Measurements from ENCODE around the gene TFE3. TPM values are rescaled to one million over a fixed set of nuclear protein-coding genes. Genes with fewer than 3 reads are reported as not detected.

The TFE3 gene
- total and polyA plus RNA-seq, 8 donors, result 13.0 to 42.2 (median 27.6) TPM

GRCh38 chrX:48997455-48997854 is 45.7 kb downstream of the TFE3 start:
- DNase-seq, result no peak
- Histone ChIP-seq H3K4me3 (no peak overlapping the region), H3K27ac (no peak overlapping the region), H3K9me3 (peaks cover 0 to 15% (median 5%) of the 10 kb centered on the region in 4 donors), H3K4me1 (peaks cover 0 to 17% (median 11%) of the 10 kb centered on the region in 4 donors), H3K36me3 (peaks cover 7 to 54% (median 52%) of the 10 kb centered on the region in 4 donors), H3K27me3 (no peaks in the 10 kb centered on the region)
- TF ChIP-seq POLR2AphosphoS5 (IDR thresholded peaks at IDR 0.05), result no peak
- TF ChIP-seq, protein P1, sequence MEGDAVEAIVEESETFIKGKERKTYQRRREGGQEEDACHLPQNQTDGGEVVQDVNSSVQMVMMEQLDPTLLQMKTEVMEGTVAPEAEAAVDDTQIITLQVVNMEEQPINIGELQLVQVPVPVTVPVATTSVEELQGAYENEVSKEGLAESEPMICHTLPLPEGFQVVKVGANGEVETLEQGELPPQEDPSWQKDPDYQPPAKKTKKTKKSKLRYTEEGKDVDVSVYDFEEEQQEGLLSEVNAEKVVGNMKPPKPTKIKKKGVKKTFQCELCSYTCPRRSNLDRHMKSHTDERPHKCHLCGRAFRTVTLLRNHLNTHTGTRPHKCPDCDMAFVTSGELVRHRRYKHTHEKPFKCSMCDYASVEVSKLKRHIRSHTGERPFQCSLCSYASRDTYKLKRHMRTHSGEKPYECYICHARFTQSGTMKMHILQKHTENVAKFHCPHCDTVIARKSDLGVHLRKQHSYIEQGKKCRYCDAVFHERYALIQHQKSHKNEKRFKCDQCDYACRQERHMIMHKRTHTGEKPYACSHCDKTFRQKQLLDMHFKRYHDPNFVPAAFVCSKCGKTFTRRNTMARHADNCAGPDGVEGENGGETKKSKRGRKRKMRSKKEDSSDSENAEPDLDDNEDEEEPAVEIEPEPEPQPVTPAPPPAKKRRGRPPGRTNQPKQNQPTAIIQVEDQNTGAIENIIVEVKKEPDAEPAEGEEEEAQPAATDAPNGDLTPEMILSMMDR (IDR thresholded peaks at IDR 0.05), result no peak
- 85 to 100% (median 93%) methylated on average over 3 of the region's 3 CpGs for WGBS, 5 donors
- intact Hi-C loops (cut with DNase I; ENCODE audit: low total_unique reads), result no loop called here

DNA sequence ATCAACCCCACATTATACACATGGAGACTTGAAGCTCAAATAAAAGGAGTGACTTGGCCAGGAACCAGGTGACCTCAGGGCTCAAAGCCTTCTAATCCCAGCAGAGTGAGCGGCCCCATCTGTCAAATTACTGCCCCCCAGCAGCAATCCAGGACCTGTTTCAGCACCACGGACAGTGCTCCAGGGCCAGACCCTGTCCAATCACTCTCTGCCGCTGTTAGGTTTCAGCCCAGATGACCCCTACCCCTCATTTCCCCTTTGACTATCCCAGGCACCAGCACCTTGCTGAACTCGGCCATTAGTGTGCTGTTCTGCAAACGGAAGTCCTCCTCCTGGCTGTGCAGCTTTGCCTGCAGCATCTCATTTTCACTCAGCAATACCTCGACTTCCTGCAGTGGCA is 46.2 kb downstream of the TFE3 start:
- Histone ChIP-seq H3K27ac (no peak overlapping the region), H3K4me1 (peaks cover 0 to 17% (median 11%) of the 10 kb centered on the region in 4 donors), H3K36me3 (peaks cover 7 to 59% (median 57%) of the 10 kb centered on the region in 4 donors), H3K9me3 (peaks cover 0 to 15% (median 3%) of the 10 kb centered on the region in 4 donors), H3K27me3 (no peaks in the 10 kb centered on the region), H3K4me3 (no peak overlapping the region)
- TF ChIP-seq EP300 (IDR thresholded peaks at IDR 0.05), result no peak
- no peak for DNase-seq
- intact Hi-C loops (cut with DNase I; ENCODE audit: low total_unique reads), result no loop called here
- WGBS, 5 donors, result 61 to 81% (median 74%) methylated on average over 5 to 6 of the region's 6 CpGs

GRCh38 chrX:48992341-48992740 is 50.8 kb downstream of the TFE3 start:
- intact Hi-C loops (cut with DNase I; ENCODE audit: low total_unique reads), result no loop called here

DNA sequence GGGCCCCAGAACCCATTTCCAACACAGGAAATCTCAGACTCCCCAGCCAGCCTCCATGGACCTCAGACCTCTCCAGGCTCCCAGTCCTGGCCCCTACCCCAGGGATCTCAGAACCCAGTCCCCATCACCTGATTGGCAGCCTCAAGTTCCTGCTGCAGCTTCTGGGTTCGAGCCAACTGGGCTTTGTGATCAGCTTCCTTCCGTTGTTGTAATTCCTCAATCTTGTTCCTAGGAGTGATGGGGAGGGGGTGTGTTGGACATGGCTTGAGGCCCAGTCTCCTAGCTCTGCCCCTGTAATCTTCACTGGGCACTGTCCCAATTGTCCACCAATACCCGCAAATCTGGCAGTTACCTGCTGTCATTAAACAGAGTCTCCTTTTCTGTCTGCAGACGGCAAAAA is 53.7 kb downstream of the TFE3 start:
- Histone ChIP-seq H3K36me3 (peaks cover 7 to 83% (median 76%) of the 10 kb centered on the region in 4 donors), H3K27me3 (no peaks in the 10 kb centered on the region), H3K4me1 (no peaks in the 10 kb centered on the region), H3K9me3 (no peaks in the 10 kb centered on the region), H3K27ac (no peak overlapping the region), H3K4me3 (no peak overlapping the region)
- TF ChIP-seq, protein P1 (IDR thresholded peaks at IDR 0.05), result no peak
- TF ChIP-seq EP300 (IDR thresholded peaks at IDR 0.05) (no peak), POLR2AphosphoS5 (IDR thresholded peaks at IDR 0.05) (no peak), POLR2A (IDR thresholded peaks at IDR 0.05) (no peak)
- intact Hi-C loops (cut with DNase I; ENCODE audit: low total_unique reads), result no loop called here
- DNase-seq, result no peak
- 64 to 100% (median 77%) methylated on average over 1 to 4 of the region's 4 CpGs for WGBS, 5 donors

More at GRCh38 chrX:48992341-48992740, 50.8 kb downstream of the TFE3 start:
- no peak for DNase-seq
- TF ChIP-seq POLR2AphosphoS5 (IDR thresholded peaks at IDR 0.05), result no peak
- TF ChIP-seq EP300 (IDR thresholded peaks at IDR 0.05), result no peak
- no peak for TF ChIP-seq POLR2A (IDR thresholded peaks at IDR 0.05)
- TF ChIP-seq, protein P1 (IDR thresholded peaks at IDR 0.05), result no peak
- no peaks in the 10 kb centered on the region for H3K4me1 ChIP-seq
- peaks cover 0 to 6% (median 0%) of the 10 kb centered on the region in 4 donors for H3K9me3 ChIP-seq
- H3K27me3 ChIP-seq, result no peaks in the 10 kb centered on the region
- H3K36me3 ChIP-seq, result peaks cover 7 to 93% (median 86%) of the 10 kb centered on the region in 4 donors
- no peak overlapping the region for H3K27ac ChIP-seq
- H3K4me3 ChIP-seq, result no peak overlapping the region

DNA sequence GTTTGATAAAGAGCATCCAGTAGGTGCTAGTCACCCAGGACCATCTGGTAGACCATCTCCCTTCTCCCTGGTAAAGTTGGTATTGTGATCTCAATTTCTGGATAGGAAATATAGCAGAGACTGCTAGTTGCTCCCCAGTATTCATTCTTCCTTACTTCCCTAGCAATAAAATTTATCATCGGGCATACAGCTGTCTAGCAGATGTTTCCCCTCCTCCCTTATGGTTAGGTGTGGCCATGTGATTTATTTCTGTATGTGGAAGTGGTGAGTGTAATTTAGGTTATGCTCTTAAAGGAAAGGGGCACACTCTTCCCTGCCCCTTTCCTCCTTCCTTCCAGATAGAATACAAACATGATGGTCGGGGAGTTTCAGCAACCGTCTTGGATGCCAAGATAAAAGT is 59.3 kb downstream of the TFE3 start:
- no peaks in the 10 kb centered on the region for H3K9me3 ChIP-seq
- H3K4me1 ChIP-seq, result no peaks in the 10 kb centered on the region
- TF ChIP-seq EP300 (IDR thresholded peaks at IDR 0.05), result no peak
- TF ChIP-seq POLR2AphosphoS5 (IDR thresholded peaks at IDR 0.05), result no peak
- TF ChIP-seq, protein P1 (IDR thresholded peaks at IDR 0.05), result no peak
- no peak for TF ChIP-seq POLR2A (IDR thresholded peaks at IDR 0.05)
- peaks cover 0 to 84% (median 75%) of the 10 kb centered on the region in 4 donors for H3K36me3 ChIP-seq
- WGBS, 5 donors, result 82 to 91% (median 87%) methylated on average over 3 of the region's 3 CpGs
- no peak for DNase-seq
- intact Hi-C loops (cut with DNase I; ENCODE audit: low total_unique reads), result no loop called here
- no peak overlapping the region for H3K4me3 ChIP-seq
- H3K27ac ChIP-seq, result no peak overlapping the region
- no peaks in the 10 kb centered on the region for H3K27me3 ChIP-seq
